ENCODE measurements around the gene TMEM239.
"Not testable (repeated sequence)": the region's sequence is repeated elsewhere in the genome, so short reads cannot be mapped to it uniquely, and the experiment has no call there.

Gene TMEM239

GRCh38 chr20:2816030-2816582 is at the start of gene TMEM239:
Gene TMEM239, plus strand, starts transcription at chr20:2816364. Its CDS starts 191 bp downstream, at chr20:2816555.
- no peak for DNase-seq (ENCODE audit: low read depth in 2 of 2)

- DNase-seq (ENCODE audit: low read depth in 2 of 2) = no peak
Observed at GRCh38 chr20:2767768-2768631, 48.2 kb upstream of the TMEM239 start.

GRCh38 chr20:2768632-2769015 is 47.5 kb upstream of the TMEM239 start:
- no peak for DNase-seq (ENCODE audit: low read depth in 2 of 2)

GRCh38 chr20:2770091-2770490 is 46.1 kb upstream of the TMEM239 start:
- DNase-seq (ENCODE audit: low read depth in 2 of 2) = not testable (repeated sequence)

- no peak for DNase-seq (ENCODE audit: low read depth in 2 of 2)
Observed at GRCh38 chr20:2771631-2772080, 44.5 kb upstream of the TMEM239 start.

- DNase-seq (ENCODE audit: low read depth in 2 of 2) = no peak
Observed at GRCh38 chr20:2773812-2774211, 42.4 kb upstream of the TMEM239 start.

- DNase-seq (ENCODE audit: low read depth in 2 of 2) = no peak
Observed at GRCh38 chr20:2775139-2775538, 41.0 kb upstream of the TMEM239 start.

GRCh38 chr20:2778602-2779321 is 37.4 kb upstream of the TMEM239 start:
- no peak for DNase-seq (ENCODE audit: low read depth in 2 of 2)

- DNase-seq (ENCODE audit: low read depth in 2 of 2) = no peak
Observed at GRCh38 chr20:2780948-2781347, 35.2 kb upstream of the TMEM239 start.

GRCh38 chr20:2783908-2784566 is 32.1 kb upstream of the TMEM239 start:
- DNase-seq (ENCODE audit: low read depth in 2 of 2) = no peak

- DNase-seq (ENCODE audit: low read depth in 2 of 2) = no peak
Observed at GRCh38 chr20:2793471-2793870, 22.7 kb upstream of the TMEM239 start.

- no peak for DNase-seq (ENCODE audit: low read depth in 2 of 2)
Observed at GRCh38 chr20:2794202-2794748, 21.9 kb upstream of the TMEM239 start.

GRCh38 chr20:2794866-2795447 is 21.2 kb upstream of the TMEM239 start:
- DNase-seq (ENCODE audit: low read depth in 2 of 2) = no peak

GRCh38 chr20:2795451-2795850 is 20.7 kb upstream of the TMEM239 start:
- no peak for DNase-seq (ENCODE audit: low read depth in 2 of 2)

- no peak for DNase-seq (ENCODE audit: low read depth in 2 of 2)
Observed at GRCh38 chr20:2796011-2796660, 20.0 kb upstream of the TMEM239 start.

GRCh38 chr20:2797136-2797983 is 18.8 kb upstream of the TMEM239 start:
- DNase-seq (ENCODE audit: low read depth in 2 of 2) = no peak

- DNase-seq (ENCODE audit: low read depth in 2 of 2) = no peak
Observed at GRCh38 chr20:2798095-2798805, 17.9 kb upstream of the TMEM239 start.

- DNase-seq (ENCODE audit: low read depth in 2 of 2) = no peak
Observed at GRCh38 chr20:2798814-2799213, 17.4 kb upstream of the TMEM239 start.

GRCh38 chr20:2799271-2799670 is 16.9 kb upstream of the TMEM239 start:
- no peak for DNase-seq (ENCODE audit: low read depth in 2 of 2)
